Natural killer cell (primary cell): Measurements from ENCODE around the gene KIRREL3. TPM values are rescaled to one million over a fixed set of nuclear protein-coding genes. Genes with fewer than 3 reads are reported as not detected.

Experiments used
- ATAC-seq, 3 donors: fragments of 150-1000 bp in 2 of 3; fragments of 200-7000 bp in 1 of 3; cut with Tn5 transposase; 1 replicate in 1 of 3; 2 replicates in 2 of 3; pipeline ENCODE4 v1.10.0; 2021; ENCODE audit warnings: mild to moderate bottlenecking in 2 of 3, moderate library complexity in 2 of 3
- DNase-seq, 2 donors: peaks; one replicate each; pipeline versions ENCODE4 v3.0.0 to v3.0.0-alpha.2; 2013 to 2021; ENCODE audit warnings: mixed read lengths in 1 of 2
- H3K27ac ChIP-seq: one replicate; pipeline ENCODE4 v1.5.1; 2013; ENCODE audit warnings: mild to moderate bottlenecking, low read length
- H3K27me3 ChIP-seq: one replicate; pipeline ENCODE4 v1.6.1; 2013; ENCODE audit warnings: low read length; ENCODE audit not compliant: control insufficient read depth, insufficient read depth
- H3K36me3 ChIP-seq: one replicate; pipeline ENCODE4 v1.6.1; 2013; ENCODE audit warnings: low read length; ENCODE audit not compliant: control insufficient read depth, insufficient read depth
- H3K4me1 ChIP-seq: one replicate; pipeline ENCODE4 v1.6.1; 2013; ENCODE audit warnings: low read length; ENCODE audit not compliant: control insufficient read depth, insufficient read depth
- H3K4me3 ChIP-seq: one replicate; pipeline ENCODE4 v1.5.1; 2013; ENCODE audit warnings: low read length
- H3K9me3 ChIP-seq: one replicate; pipeline ENCODE4 v1.6.1; 2013; ENCODE audit warnings: low read length; ENCODE audit not compliant: control insufficient read depth, insufficient read depth
- H3K27ac Mint-ChIP-seq, 2 donors: one replicate each; pipeline ENCODE4 v1.8.0; 2022; ENCODE audit warnings: mild to moderate bottlenecking in 2 of 2, mixed read lengths in 2 of 2, moderate library complexity in 1 of 2
- H3K27me3 Mint-ChIP-seq, 2 donors: one replicate each; pipeline ENCODE4 v1.8.0; 2022; ENCODE audit warnings: low read depth in 2 of 2, mixed read lengths in 2 of 2
- H3K36me3 Mint-ChIP-seq: one replicate; pipeline ENCODE4 v1.8.0; 2022; ENCODE audit warnings: mixed read lengths
- H3K4me1 Mint-ChIP-seq, 2 donors: one replicate each; pipeline ENCODE4 v1.8.0; 2022; ENCODE audit warnings: mixed read lengths in 2 of 2
- H3K4me3 Mint-ChIP-seq: one replicate; pipeline ENCODE4 v1.8.0; 2022; ENCODE audit warnings: mild to moderate bottlenecking, moderate library complexity, mixed read lengths
- H3K9me3 Mint-ChIP-seq, 2 donors: one replicate each; pipeline ENCODE4 v1.8.0; 2022; ENCODE audit warnings: mixed read lengths in 2 of 2
- CTCF ChIP-seq: fragments of 200-600 bp; IDR thresholded peaks from one replicate; pipeline ENCODE4 v1.8.0; 2022; ENCODE audit warnings: antibody characterized with exemption
- WGBS: methylation state at CpG from one replicate; pipeline ENCODE4 v1.1.7; 2013; ENCODE audit warnings: missing lambda C conversion rate; ENCODE audit not compliant: insufficient coverage; 5-methylcytosine and 5-hydroxymethylcytosine counted together
- intact Hi-C: fragments of 100-400 bp; cut with micrococcal nuclease; formaldehyde crosslinking; loops from one replicate; pipeline ENCODE4 v1.14.2; 2022
- total RNA-seq, 4 donors: library from RNA; stranded (reverse); fragments of 120-200 nt in 1 of 4; gene quantifications; one replicate each; pipeline versions ENCODE4 v1.2.3 to v1.2.4, GENCODE V29; 2013 to 2022

The KIRREL3 gene
- total RNA-seq, 3 donors from 2014 or later (not counting 1 experiment from before 2014, with no cell fraction given), result not detected

- no peaks in the 10 kb centered on the region for H3K4me1 ChIP-seq
- intact Hi-C loops, result no loop called here
These were observed 126.3 kb downstream of the KIRREL3 start for GRCh38 chr11:126874276-126874675.

GRCh38 chr11:126871792-126872191 lies 128.8 kb downstream of the KIRREL3 start:
- no peaks in the 10 kb centered on the region for H3K27me3 ChIP-seq
- H3K4me3 Mint-ChIP-seq, result no peak overlapping the region
- H3K4me1 Mint-ChIP-seq, result no peaks in the 10 kb centered on the region
- H3K36me3 Mint-ChIP-seq, result no peaks in the 10 kb centered on the region
- no peak overlapping the region for H3K27ac ChIP-seq
- no peaks in the 10 kb centered on the region for H3K36me3 ChIP-seq
- DNase-seq, result no peak
- intact Hi-C loops, result no loop called here
- no peaks in the 10 kb centered on the region for H3K9me3 ChIP-seq
- H3K27me3 Mint-ChIP-seq, result peaks cover 12 to 37% of the 10 kb centered on the region in 2 donors
- no peak for TF ChIP-seq CTCF
- H3K4me1 ChIP-seq, result no peaks in the 10 kb centered on the region
- H3K9me3 Mint-ChIP-seq, result no peaks in the 10 kb centered on the region
- no peak overlapping the region for H3K4me3 ChIP-seq
- ATAC-seq, result no peak
- no peak overlapping the region for H3K27ac Mint-ChIP-seq

More at GRCh38 chr11:126874276-126874675, 126.3 kb downstream of the KIRREL3 start:
- no peak for TF ChIP-seq CTCF
- H3K27me3 Mint-ChIP-seq, result peaks cover 12 to 34% of the 10 kb centered on the region in 2 donors
- Histone ChIP-seq H3K27ac (no peak overlapping the region), H3K27me3 (no peaks in the 10 kb centered on the region), H3K9me3 (no peaks in the 10 kb centered on the region), H3K4me3 (no peak overlapping the region), H3K36me3 (no peaks in the 10 kb centered on the region)
- no peak overlapping the region for H3K27ac Mint-ChIP-seq
- WGBS, result 84% methylated on average over 3 of the region's 3 CpGs
- no peak overlapping the region for H3K4me3 Mint-ChIP-seq
- DNase-seq (no peak), ATAC-seq (no peak)
- H3K4me1 Mint-ChIP-seq, result no peaks in the 10 kb centered on the region
- no peaks in the 10 kb centered on the region for H3K9me3 Mint-ChIP-seq
- no peaks in the 10 kb centered on the region for H3K36me3 Mint-ChIP-seq

- no peaks in the 10 kb centered on the region for H3K4me1 Mint-ChIP-seq
- H3K9me3 Mint-ChIP-seq, result no peaks in the 10 kb centered on the region
- Histone ChIP-seq H3K9me3 (no peaks in the 10 kb centered on the region), H3K27ac (no peak overlapping the region), H3K36me3 (no peaks in the 10 kb centered on the region), H3K4me3 (no peak overlapping the region), H3K27me3 (no peaks in the 10 kb centered on the region), H3K4me1 (no peaks in the 10 kb centered on the region)
- no peak overlapping the region for H3K4me3 Mint-ChIP-seq
- intact Hi-C loops, result no loop called here
- H3K27me3 Mint-ChIP-seq, result peaks cover 8 to 35% of the 10 kb centered on the region in 2 donors
- WGBS, result 36% methylated on average over 4 of the region's 4 CpGs
- no peak for TF ChIP-seq CTCF
- H3K27ac Mint-ChIP-seq, result no peak overlapping the region
- no peaks in the 10 kb centered on the region for H3K36me3 Mint-ChIP-seq
- ATAC-seq (no peak), DNase-seq (no peak)
These were observed 130.5 kb downstream of the KIRREL3 start for GRCh38 chr11:126870021-126870420.

- WGBS, result 77% methylated on average over 1 of the region's 1 CpG
- TF ChIP-seq CTCF, result no peak
- H3K4me1 Mint-ChIP-seq, result no peaks in the 10 kb centered on the region
- ATAC-seq, result no peak
- H3K4me3 Mint-ChIP-seq, result no peak overlapping the region
- H3K9me3 ChIP-seq, result no peaks in the 10 kb centered on the region
- H3K27ac Mint-ChIP-seq, result no peak overlapping the region
- no peaks in the 10 kb centered on the region for H3K36me3 ChIP-seq
- no peaks in the 10 kb centered on the region for H3K36me3 Mint-ChIP-seq
- DNase-seq, result no peak
- peaks cover 6% of the 10 kb centered on the region for H3K4me1 ChIP-seq
- H3K9me3 Mint-ChIP-seq, result no peaks in the 10 kb centered on the region
- no peak overlapping the region for H3K27ac ChIP-seq
- peaks cover 6 to 30% of the 10 kb centered on the region in 2 donors for H3K27me3 Mint-ChIP-seq
- H3K4me3 ChIP-seq, result no peak overlapping the region
- intact Hi-C loops, result no loop called here
- H3K27me3 ChIP-seq, result no peaks in the 10 kb centered on the region
These were observed 131.8 kb downstream of the KIRREL3 start for GRCh38 chr11:126868741-126869140.
